C4-2B (cell line): Measurements from ENCODE around the gene FAM83B.

Source experiments
- H3K27ac ChIP-seq: fragments of 450-650 bp; 2 replicates; pipeline ENCODE4 v1.5.1; 2017
- CTCF ChIP-seq: fragments of 450-650 bp; conservative IDR thresholded peaks from 2 replicates; pipeline ENCODE4 v1.5.1; 2017; ENCODE audit warnings: mild to moderate bottlenecking
- ZFX ChIP-seq: fragments of 450-650 bp; IDR thresholded peaks from 2 replicates; pipeline ENCODE4 v1.6.1; 2017

FAM83B gene

GRCh38 chr6:54891536-54891935, 45.0 kb downstream of the FAM83B start:
- no peak for TF ChIP-seq ZFX
- TF ChIP-seq CTCF: no peak
- no peak overlapping the region for H3K27ac ChIP-seq

DNA sequence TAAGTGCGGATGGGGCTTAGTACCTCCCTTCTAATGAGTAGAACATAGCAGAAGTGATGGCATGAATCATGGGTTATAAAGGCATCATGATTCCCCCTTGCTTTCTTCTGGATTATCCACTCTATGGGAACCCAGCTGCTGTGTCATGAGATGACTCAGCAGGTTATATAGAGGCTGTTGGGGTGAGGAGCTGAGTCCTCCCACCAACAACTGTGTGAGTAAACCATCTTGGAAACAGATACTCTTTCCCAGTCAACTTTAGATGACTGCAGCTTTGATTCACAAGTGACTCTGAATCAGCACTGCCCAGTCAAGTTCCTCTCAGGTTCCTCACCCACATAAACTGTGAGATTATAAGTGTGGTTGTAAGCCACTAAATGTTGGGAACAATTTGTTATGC, 46.3 kb downstream of the FAM83B start:
- no peak overlapping the region for H3K27ac ChIP-seq
- no peak for TF ChIP-seq CTCF
- TF ChIP-seq ZFX: no peak

GRCh38 chr6:54893818-54894217, 47.2 kb downstream of the FAM83B start:
- no peak overlapping the region for H3K27ac ChIP-seq
- TF ChIP-seq ZFX: no peak
- TF ChIP-seq CTCF: no peak

GRCh38 chr6:54896302-54896701, 49.7 kb downstream of the FAM83B start:
- TF ChIP-seq CTCF (no peak), ZFX (no peak)
- H3K27ac ChIP-seq: no peak overlapping the region

DNA sequence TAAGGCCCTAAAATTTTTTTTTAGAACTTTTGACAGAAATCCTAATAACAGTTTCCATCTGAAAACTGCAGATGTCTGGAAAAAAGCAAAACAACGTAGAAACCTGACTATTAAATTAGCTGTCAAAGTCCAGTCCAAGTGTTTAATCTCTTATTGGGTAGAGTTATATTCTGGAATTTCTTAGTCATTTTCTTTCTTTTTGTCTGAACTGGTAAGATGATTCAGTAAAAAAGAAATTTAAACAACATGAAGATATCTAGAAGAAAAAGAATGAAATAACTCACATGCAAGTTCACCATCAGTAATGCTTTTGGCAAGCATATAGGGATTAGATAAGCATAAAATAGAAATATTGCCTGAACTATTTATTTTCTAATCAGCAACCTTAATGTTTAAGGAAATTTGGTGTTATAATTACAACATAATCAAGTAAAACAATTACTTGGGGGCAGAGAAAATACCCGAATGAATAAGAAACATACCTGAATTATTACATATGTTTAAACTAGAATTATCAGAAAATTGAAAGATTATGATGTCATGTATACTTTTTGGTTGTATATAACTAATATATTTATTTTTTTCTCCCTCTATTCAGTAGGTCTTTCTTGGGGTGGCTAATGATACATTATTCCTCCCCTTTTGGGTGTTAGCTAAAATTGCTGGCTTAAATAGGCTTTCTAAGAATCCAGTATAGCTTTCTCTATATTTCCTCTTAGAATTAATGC, 51.1 kb downstream of the FAM83B start:
- H3K27ac ChIP-seq: no peak overlapping the region
- TF ChIP-seq CTCF: no peak
- no peak for TF ChIP-seq ZFX

GRCh38 chr6:54898767-54899166, 52.2 kb downstream of the FAM83B start:
- H3K27ac ChIP-seq: no peak overlapping the region
- no peak for TF ChIP-seq ZFX
- TF ChIP-seq CTCF: no peak

DNA sequence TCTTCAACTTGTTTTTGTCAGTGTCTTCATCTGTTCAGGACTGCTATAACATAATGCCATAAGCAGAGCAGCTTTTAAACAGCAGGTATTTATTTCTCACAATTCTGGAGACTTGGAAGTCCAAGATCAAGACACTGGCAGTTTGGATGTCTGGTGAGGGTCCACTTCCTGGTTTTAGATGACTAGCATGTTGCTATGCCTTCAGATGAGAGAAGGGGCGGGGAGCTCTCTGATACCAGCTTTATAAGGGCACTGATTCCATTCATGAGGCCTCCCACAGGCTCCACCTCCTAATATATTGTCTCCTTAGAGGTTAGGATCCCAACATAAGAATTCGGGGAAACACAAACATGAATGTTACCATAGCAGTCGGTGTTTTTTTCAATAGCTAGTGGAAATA, 52.9 kb downstream of the FAM83B start:
- no peak for TF ChIP-seq ZFX
- no peak for TF ChIP-seq CTCF
- H3K27ac ChIP-seq: no peak overlapping the region
